ENCODE measurements around the gene TAS2R1. TPM values are rescaled to one million over a fixed set of nuclear protein-coding genes. Genes with fewer than 3 reads are reported as not detected.

The TAS2R1 gene
- total RNA-seq, 1 donor from 2014 or later: not detected

- intact Hi-C loops (cut with micrococcal nuclease): no loop called here
- H3K36me3 ChIP-seq: no peaks in the 10 kb centered on the region
- H3K4me1 ChIP-seq: peaks cover 16% of the 10 kb centered on the region
- TF ChIP-seq, protein P1, sequence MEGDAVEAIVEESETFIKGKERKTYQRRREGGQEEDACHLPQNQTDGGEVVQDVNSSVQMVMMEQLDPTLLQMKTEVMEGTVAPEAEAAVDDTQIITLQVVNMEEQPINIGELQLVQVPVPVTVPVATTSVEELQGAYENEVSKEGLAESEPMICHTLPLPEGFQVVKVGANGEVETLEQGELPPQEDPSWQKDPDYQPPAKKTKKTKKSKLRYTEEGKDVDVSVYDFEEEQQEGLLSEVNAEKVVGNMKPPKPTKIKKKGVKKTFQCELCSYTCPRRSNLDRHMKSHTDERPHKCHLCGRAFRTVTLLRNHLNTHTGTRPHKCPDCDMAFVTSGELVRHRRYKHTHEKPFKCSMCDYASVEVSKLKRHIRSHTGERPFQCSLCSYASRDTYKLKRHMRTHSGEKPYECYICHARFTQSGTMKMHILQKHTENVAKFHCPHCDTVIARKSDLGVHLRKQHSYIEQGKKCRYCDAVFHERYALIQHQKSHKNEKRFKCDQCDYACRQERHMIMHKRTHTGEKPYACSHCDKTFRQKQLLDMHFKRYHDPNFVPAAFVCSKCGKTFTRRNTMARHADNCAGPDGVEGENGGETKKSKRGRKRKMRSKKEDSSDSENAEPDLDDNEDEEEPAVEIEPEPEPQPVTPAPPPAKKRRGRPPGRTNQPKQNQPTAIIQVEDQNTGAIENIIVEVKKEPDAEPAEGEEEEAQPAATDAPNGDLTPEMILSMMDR (IDR thresholded peaks at IDR 0.05; ENCODE audit: borderline replicate concordance): no peak
- no peaks in the 10 kb centered on the region for H3K9me3 ChIP-seq (replicated peaks)
- no peaks in the 10 kb centered on the region for H3K27me3 ChIP-seq (ENCODE audit: low read depth)
- no peak overlapping the region for H3K27ac ChIP-seq (replicated peaks)
- no peak overlapping the region for H3K4me3 ChIP-seq
- DNase-seq: no peak
Measured at GRCh38 chr5:9652295-9652694, 22.1 kb upstream of the TAS2R1 start.

DNA sequence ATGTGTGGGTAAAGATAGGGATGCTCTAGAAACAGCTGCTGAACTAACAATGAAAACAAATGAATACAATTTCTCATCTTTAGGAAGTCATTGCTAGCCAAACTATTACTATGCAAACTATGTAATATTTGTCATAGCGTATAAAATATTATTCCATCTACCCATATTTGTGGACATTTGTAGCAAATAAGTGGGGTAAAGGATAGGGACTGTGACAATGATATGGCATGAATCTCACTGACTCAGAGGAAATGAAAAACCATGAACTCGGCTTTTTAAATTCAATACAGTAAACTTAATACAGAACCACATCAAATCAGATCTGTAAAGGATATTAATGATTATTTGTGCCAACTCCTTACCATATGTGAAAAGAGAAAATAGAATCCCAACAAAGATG lies 16.7 kb upstream of the TAS2R1 start:
- no peak overlapping the region for H3K4me3 ChIP-seq
- H3K4me1 ChIP-seq: no peaks in the 10 kb centered on the region
- no peaks in the 10 kb centered on the region for H3K9me3 ChIP-seq (replicated peaks)
- no peak overlapping the region for H3K27ac ChIP-seq (replicated peaks)
- DNase-seq: no peak
- TF ChIP-seq, protein P1 (IDR thresholded peaks at IDR 0.05; ENCODE audit: borderline replicate concordance): no peak
- intact Hi-C loops (cut with micrococcal nuclease): no loop called here
- no peaks in the 10 kb centered on the region for H3K36me3 ChIP-seq
- no peaks in the 10 kb centered on the region for H3K27me3 ChIP-seq (ENCODE audit: low read depth)

- TF ChIP-seq, protein P1 (IDR thresholded peaks at IDR 0.05; ENCODE audit: borderline replicate concordance): no peak
- Histone ChIP-seq H3K27ac (replicated peaks) (no peak overlapping the region), H3K9me3 (replicated peaks) (no peaks in the 10 kb centered on the region), H3K36me3 (no peaks in the 10 kb centered on the region), H3K27me3 (ENCODE audit: low read depth) (no peaks in the 10 kb centered on the region), H3K4me1 (no peaks in the 10 kb centered on the region), H3K4me3 (no peak overlapping the region)
- intact Hi-C loops (cut with micrococcal nuclease): no loop called here
- no peak for DNase-seq
Measured at GRCh38 chr5:9644630-9645029, 14.5 kb upstream of the TAS2R1 start.

DNA sequence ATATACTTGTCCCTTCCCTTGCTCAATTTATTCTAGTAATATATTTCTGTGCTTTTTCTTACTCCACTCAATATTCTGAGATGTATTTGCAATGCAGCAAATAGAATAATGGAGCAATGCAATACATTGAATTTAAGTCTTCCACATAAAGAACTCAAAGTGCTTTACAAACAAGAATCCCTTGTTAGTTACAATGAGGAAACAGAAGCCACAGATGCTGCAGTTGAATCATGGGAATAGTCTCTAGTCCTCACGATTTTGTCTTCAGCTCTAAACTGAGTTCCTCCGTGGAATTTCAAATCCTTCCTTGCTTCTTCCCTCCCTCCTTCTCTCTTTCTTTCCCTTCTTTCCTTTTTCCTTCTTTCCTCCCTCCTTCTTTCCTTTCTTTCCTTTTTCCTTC lies 12.5 kb upstream of the TAS2R1 start:
- intact Hi-C loops (cut with micrococcal nuclease): no loop called here
- TF ChIP-seq, protein P1 (IDR thresholded peaks at IDR 0.05; ENCODE audit: borderline replicate concordance): no peak

GRCh38 chr5:9641806-9642355 lies 11.7 kb upstream of the TAS2R1 start:
- DNase-seq: no peak
- H3K4me3 ChIP-seq: no peak overlapping the region
- intact Hi-C loops (cut with micrococcal nuclease): no loop called here
- H3K36me3 ChIP-seq: no peaks in the 10 kb centered on the region
- no peaks in the 10 kb centered on the region for H3K27me3 ChIP-seq (ENCODE audit: low read depth)
- TF ChIP-seq, protein P1 (IDR thresholded peaks at IDR 0.05; ENCODE audit: borderline replicate concordance): no peak
- H3K9me3 ChIP-seq (replicated peaks): peaks cover 22% of the 10 kb centered on the region
- H3K27ac ChIP-seq (replicated peaks): no peak overlapping the region
- no peaks in the 10 kb centered on the region for H3K4me1 ChIP-seq

More for the DNA sequence above, 12.5 kb upstream of the TAS2R1 start:
- Histone ChIP-seq H3K36me3 (no peaks in the 10 kb centered on the region), H3K27me3 (ENCODE audit: low read depth) (no peaks in the 10 kb centered on the region), H3K4me3 (no peak overlapping the region), H3K27ac (replicated peaks) (no peak overlapping the region), H3K9me3 (replicated peaks) (peaks cover 15% of the 10 kb centered on the region), H3K4me1 (no peaks in the 10 kb centered on the region)
- no peak for DNase-seq

Measured in left ventricle myocardium inferior (tissue), 1 donor.